CD4-positive, alpha-beta T cell treated with Interleukin-17A for 4 hours (primary cell): ENCODE data around the gene SV2C.
"Not testable (repeated sequence)": the region's sequence is repeated elsewhere in the genome, so short reads cannot be mapped to it uniquely, and the experiment has no call there.

Experiments used
- DNase-seq: peaks from one replicate; pipeline ENCODE4 v3.0.0-alpha.2; 2020; ENCODE audit warnings: mixed read lengths

Gene SV2C, protein sequence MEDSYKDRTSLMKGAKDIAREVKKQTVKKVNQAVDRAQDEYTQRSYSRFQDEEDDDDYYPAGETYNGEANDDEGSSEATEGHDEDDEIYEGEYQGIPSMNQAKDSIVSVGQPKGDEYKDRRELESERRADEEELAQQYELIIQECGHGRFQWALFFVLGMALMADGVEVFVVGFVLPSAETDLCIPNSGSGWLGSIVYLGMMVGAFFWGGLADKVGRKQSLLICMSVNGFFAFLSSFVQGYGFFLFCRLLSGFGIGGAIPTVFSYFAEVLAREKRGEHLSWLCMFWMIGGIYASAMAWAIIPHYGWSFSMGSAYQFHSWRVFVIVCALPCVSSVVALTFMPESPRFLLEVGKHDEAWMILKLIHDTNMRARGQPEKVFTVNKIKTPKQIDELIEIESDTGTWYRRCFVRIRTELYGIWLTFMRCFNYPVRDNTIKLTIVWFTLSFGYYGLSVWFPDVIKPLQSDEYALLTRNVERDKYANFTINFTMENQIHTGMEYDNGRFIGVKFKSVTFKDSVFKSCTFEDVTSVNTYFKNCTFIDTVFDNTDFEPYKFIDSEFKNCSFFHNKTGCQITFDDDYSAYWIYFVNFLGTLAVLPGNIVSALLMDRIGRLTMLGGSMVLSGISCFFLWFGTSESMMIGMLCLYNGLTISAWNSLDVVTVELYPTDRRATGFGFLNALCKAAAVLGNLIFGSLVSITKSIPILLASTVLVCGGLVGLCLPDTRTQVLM

DNA sequence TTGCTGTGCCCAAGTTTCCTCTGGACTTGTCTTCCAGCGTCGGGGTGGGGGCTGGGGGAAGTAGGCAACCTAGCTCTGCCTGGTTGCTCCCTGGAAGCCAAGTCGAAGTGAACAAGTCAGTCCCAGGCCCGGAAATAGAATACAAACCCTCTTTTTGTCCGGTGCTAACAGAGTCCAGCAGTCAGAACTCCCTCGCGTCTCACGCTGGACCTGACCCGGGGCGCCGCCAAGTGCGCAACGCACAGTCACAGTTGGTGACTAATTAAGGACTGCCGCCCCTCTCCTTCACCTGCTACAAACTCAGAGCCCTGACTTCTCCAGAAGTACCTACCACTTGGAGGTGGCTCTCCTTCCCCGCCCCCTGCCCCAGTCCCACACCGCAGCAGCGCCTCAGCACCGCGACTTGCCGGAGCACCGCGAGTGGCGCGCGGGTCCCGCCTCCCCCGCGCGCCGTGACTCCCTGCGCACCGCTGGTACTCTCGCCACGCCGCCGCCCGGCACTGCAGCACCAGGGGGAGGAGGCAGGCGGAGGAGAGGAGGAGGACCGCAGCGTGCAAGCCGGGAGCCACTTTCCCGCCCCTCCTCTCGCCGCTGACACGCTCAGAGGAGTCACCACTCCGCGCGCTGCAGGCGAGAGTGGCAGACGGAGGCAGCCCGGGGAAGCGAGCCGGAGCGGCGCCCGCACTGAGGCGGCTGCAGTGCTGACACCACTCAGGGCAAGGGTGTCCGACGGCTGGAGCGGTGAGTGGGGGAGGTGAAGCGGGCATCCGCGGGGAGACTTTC, at the start of gene SV2C:
TSS of gene SV2C (plus strand) at position 612 of the 783 bp plus-strand sequence. CDS start 48,368 bp downstream, outside the sequence.
- no peak for DNase-seq

DNA sequence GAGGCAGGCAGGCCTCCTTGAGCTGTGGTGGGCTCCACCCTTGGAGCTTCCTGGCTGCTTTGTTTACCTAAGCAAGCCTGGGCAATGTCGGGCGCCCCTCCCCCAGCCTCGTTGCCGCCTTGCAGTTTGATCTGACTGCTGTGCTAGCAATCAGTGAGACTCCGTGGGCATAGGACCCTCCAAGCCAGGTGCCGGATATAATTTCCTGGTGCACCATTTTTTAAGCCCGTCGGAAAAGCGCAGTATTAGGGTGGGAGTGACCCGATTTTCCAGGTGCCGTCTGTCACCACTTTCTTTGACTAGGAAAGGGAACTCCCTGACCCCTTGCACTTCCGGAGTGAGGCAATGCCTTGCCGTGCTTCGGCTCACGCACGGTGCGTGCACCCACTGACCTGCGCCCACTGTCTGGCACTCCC, 45.4 kb upstream of the SV2C start:
- DNase-seq, result peak; percentile 6

DNA sequence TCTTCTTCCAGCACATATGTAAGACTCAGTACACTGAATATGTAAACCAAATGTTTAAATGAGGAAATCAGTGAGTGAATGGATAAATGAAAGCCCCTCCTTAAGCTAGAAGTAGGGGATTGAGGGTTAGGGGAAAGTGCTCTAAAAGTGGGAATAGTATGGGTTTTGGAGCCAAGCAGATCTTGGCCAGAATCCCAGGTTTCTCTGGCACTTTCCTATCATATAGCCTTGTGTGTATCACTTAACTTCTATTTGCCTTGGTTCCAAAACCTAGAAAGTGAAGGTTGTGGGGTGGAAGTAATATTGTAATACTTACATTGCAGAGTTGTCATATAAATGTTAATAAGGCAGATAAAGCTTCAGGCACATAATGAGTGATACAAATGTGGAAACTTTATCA, 45.0 kb upstream of the SV2C start:
- no peak for DNase-seq

DNA sequence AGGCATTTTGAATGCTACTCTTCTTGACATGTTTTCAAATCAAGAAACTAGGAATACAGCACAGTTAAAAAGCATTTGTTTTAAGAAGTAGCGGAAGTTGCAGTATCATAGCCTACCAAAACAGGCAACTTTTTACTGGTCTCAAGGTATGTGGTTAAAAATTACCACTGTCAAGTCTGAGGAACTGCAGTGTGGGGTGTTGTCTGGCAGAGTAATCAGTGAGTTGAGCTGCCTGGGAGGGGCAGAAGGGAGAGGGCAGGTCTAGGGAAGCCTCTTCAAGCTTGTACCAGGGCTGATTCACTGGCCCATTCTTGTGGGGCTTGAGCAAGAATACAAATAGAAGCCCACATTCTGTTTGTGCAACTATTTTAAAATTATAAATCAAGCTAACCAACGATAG, 42.4 kb upstream of the SV2C start:
- DNase-seq, result peak; percentile 4

DNA sequence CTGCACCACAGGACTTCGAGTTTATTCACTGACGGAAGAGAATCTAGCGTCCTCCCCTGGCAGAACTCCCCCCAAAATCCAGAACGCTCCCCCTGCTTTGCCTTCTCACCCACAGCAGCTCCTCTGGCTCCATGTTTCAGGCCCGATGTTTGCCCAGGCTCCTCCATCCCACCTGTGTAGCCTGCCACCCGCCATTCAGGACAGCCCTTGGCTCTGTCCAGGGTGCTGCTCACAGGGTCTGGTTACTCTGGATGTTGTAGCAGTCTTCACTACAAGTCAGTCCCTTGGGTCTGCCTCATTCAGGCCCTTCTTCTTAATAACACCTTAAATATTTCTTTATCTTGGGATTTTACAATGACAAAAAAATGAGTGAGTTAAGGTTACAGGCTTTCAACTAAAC, 41.3 kb upstream of the SV2C start:
- no peak for DNase-seq

DNA sequence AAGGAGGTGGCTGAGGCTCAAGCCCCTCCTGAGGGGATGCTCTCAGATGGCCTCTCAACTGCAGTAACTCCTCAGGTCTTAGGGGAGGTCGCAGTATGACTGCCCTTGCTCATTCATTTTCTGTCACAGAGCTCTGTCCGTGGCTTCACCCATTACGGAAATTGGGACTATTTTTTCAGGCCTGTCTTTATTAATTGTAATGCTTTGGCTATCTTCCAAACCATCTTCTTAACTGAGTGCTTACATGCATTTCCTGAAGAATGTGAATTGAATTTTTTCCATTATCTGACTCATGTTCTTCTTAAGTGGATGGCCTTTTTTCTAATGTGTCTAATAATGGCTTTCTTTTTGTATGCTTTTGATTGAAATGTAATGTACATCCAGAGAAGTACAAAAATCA, 36.4 kb upstream of the SV2C start:
- DNase-seq, result no peak

DNA sequence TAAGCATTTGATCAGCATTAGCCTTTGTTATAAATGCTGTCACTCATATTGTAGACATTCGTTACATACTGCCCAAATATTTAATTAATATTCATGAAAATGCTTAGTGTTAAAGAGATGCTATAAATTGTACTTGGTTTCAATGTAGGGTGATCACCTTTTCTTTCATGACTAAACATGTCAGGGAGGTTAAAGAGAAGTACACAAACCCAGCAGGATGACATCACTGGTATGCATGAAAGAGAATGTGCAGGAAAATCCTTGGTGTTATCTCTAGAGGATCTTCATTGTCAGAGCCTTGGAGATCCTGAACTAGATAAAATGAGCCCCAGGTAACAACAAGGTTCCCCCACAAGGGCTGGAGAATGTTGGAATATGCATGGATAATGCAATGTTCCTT, 33.0 kb upstream of the SV2C start:
- DNase-seq, result no peak

DNA sequence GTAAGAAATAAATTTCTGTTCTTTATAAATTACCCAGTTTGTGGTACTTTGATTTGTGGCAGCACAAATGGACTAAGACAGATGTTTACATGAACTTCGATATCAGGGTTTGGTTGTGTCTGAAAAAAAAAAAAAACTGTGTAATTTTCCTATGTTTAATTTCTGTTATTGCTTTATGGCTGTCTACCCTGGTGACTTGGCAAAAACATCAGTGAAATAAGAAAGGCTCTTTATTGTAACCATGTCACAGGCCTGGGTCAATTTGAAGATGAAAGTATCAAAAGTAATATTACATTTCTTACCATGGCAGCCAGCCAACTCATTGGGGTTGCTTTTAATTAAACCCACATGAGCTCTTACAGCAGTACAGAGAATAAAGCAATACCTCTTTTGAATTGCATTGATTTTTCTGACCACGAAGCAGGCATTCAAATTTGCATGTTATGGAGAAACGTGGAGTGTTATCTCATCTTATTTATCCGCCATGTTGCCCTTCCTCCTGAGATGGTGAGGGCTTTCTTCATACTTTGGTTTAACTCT, 20.6 kb upstream of the SV2C start:
- no peak for DNase-seq

DNA sequence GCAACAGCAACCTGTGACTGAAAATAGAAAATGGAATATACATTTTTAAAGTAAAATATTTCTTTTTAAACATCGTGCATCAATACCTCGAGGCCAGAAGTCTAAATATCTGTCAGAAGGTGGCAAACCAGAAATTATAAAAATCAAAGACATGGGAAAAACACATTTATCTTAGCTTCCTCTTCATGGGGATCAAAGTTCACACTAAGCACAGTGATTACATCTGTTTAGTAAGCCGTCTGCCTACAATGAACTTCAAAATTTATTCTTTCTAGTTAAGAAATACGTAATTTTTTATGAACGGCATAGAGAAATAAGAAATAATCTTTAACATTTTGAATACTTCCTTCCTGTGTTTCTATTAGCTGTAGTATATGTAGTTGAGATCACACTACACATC, 17.9 kb upstream of the SV2C start:
- DNase-seq, result no peak

DNA sequence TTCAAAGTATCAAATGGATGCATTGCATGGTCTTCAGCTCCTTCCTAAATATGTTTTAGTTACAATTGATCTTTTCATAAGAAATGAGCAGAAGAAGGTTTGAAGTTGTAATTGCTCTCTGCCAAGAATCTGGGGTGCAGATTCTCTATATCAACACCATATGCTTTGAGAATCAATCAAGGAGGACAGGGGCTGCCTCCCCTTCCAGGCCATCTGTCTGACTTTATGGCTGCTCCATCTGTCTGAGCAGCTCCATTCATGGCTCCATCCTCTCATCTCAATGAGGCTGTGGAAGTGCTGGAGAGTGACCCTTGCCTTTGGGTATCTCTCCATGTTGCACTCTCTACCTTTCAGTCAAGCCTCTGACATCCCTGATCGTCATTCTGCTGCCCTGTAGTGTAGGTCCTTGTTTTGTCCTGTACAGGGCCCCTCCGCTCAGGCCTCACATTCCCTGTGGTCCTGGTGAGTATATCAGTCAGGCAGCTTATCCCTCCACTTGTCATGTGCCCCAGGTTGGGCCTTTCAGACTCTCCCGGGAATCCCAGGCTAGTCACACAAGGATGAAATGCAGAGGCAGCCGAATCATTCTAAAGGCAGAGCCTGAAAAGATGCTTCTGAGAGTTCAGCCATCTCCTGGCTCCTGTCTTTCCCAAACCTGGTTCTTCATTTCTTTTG, 14.0 kb upstream of the SV2C start:
- DNase-seq, result no peak

DNA sequence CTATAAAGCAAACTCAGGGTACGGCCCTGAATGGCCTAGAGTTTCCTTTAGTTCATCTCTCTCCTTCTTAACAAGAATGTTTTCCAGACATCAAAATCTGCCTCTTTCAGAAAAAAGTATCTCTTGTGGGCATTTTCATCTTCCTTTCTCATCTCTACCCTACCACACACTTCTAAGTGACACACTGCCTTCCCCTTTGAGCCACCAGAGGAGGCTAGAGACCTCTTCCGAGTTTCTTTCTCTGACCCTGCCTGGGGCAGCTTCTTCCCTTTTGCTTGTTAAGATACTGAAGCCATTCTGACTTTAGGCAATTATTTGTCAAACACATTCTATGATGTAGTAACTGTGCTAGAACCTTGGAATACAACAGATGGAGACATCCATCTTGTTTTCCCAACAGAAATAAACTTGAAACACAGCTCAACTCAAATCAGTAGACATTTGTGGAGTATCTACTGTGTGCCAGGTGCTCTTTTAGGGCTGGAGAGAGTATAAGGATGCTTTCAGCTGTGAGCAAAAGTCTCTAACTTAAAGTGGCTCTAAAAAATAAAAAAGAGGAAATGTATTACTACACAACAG, 8.6 kb upstream of the SV2C start:
- DNase-seq, result peak; percentile 18

DNA sequence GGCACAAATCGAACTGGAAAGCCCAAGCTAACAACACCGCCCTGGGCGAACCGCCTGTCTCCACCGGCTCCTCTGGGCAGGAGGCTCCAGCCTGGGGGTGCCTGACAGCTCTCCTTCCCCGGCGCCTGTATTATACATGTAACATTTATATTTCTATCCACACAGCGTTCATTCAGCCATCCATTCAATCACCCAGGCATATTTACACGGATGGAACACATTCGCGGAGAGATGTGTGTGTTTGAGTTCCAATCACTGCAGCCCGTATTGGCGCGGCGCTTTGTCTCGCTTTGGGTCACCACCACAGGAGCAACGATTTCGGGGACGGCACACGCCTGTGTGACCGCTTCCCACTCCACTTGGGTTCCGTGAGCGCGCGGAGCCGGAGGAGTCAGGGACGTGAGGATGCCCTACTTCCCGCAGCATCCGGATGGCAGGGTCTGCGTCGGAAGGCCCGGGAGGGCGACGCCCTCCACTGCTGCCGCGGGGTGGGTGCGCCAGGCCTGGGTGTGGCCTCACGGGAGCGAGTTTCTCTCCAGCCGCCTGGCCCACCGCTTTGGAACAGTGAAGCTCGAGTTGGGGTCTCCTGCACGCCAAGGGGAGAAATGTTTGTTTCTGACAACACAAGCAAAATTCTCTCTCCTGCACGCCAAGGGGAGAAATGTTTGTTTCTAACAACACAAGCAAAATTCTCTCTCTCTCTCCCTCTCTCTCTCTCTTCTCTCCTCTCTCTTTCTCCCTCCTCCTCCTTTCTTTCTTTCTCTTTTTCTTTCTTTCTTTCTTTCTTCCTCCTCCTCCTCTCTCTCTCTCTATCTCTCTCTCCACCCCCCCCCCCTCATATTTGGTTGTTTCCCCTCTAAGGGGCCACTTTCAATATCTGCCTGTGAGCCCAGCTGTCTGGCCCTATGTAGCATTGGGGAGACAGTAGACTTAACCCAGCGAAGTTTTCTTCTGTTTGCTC, 1.1 kb upstream of the SV2C start:
- no peak for DNase-seq

DNA sequence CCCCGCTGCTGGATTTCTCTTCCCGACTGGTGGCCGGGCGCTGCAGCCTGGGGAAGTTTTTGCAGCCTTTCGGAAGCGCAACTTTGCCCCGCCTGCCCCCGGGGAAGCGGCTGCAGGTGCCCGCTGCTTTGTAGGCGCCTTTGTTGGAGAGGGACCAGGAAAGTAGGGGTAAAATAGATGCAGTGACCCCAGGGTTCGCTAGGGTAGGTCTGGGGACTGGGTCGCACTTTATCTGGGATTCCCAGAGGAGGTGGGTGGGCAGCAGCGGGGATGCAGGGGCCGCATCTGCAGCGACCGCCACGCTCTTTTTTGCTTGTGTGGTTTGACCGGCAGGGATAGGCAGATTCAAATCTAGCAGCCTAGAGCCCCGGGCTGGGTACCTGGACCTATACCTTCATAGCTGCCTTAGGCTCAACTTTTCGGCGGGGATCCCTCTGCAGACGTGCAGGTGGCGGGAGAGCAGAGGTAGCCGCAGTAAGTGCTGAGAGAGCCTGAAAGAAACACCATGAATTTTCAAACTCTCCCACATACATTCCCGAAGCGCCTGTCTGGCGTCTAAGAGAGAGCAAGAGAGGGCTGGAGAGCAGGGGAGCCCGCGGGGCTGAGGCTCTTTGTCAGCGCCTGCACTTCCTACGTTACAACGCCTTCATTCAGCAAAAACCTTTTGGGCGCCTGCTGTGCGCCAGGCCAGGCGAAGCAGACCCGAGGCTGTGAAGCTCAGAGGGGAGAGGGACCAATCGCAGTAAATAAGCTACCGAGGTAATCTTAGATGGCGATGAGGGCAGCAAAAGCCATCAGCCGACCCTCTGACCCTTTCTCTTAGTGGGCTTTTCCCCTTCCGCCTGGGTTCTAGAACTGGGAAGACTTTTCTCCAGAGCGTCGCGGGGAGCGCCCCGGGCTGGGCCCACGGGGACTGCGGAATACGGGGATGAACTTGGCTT, 642 bp downstream of the SV2C start:
- no peak for DNase-seq

DNA sequence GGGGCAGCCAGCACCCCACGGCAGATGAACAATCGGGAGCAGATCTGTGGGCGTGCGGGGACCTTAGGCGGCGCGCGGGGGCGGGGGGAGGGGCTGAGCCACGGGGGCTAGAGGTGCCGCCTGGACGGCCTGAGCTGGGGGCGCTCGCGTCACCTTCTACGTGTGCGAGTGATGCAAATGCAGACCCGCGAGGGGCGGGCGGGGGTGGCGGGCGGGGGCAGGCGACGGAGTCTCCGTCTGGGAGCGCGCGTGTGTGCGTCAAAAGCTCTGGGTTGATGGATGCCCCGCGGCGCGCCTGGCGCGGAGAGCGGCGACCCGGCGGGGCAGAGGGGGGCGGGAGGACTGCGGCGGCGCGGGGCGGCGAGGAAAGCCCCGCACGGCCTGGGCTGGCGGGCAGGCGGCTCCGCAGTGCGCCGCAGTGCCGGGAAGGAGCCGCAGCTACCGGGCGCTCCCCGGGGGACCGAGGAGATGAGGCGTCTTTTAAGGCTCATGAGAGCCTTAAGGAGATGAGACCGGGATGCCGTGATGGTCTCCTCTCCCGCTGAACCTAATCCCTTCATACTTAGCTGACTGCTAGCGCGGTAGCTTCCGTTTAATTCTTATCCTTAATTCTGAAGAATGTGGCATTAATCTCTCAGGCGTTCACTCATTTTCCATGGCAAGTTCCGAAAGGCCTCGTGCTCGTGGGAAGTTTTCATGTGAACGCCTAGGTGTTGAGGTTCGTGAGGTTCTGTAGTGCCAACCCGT, 1.5 kb downstream of the SV2C start:
- DNase-seq, result no peak

DNA sequence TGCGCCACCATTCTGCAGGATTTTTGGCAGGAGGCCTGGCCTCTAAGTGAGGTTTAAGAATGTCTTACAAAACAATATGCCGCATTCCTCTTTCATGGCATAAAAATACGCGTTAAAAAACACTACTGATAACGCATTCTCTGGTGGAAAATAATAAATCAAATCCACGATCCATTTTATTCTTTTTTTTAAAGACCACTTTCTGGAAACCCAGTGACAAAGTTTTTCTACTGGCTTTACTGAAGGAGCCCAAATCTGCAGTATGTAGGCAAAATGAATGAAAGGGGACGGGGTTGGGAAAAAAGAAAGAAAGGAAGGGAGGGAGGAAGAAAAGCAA, 2.0 kb downstream of the SV2C start:
- DNase-seq, result no peak

DNA sequence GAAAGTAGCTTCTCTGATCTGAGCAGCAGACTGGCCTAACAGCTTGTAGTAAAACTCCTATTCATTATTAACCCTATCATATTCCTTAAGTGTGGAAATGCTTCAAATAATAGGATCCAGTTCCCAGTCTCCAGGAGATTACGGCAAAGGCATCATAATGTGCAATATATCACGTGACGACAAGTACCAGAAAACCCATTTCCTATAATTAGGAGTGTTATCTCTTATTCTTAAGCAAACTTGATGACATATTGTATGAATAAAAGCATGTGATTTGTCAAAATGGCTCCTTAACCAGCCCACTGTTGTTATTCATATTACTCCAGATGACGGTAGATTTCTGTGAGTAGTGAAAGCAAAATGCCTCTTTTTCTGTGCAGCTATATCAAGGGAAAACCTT, 2.9 kb downstream of the SV2C start:
- DNase-seq, result no peak

DNA sequence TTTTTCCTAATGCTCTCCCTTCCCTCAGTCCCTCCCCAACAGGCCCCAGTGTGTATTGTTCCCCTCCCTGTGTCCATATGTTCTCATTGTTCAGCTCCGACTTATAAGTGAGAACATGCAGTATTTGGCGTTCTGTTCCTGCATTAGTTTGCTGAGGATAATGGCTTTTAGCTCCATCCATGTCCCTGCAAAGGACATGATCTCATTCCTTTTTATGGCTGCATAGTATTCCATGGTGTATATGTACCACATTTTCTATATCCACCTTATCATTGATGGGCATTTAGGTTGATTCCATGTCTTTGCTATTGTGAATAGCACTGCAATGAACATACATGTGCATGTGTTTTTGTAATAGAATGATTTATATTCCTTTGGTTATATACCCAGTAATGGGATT, 6.0 kb downstream of the SV2C start:
- DNase-seq, result not testable (repeated sequence)

DNA sequence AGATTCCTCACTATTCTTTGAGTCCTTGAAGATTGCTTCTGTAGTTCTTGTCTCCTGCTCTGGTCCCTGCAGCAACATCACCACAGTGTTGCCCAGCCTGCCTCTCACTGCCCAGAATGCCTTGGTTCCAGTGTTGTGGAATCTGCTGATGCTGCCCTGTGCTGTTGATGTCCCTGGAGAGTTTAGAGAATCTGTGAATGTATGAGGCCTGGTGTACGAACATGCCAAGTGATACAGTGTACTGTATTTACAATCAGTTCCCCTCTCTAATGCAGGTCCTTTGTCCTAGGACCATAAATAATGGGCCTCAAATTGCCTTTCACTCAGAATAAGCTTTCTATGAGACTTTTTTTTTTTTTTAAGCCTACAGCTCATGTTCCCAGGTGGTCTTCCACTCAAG, 8.2 kb downstream of the SV2C start:
- DNase-seq, result no peak

DNA sequence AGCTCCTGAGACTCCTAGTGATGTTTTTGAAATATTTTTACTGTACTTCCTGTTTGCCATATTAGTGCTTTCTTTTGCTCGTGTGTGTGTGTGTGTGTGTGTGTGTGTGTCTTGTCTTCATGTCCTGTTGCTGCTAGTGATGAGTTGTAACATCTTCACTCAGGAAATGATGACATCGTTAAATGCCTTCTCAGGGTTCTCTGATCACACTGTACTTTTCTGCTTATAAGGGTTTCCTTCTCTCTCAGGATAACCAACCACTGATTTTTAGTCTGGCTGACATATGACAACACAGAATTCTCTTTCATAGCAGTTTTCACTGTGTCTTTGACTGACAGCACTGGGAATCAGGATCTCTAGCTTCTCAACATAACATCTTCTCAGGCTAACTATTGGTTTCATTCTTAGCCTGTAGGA, 16.1 kb downstream of the SV2C start:
- peak; percentile 14 for DNase-seq
